Measurements from ENCODE around the gene FLT1. TPM values are rescaled to one million over a fixed set of nuclear protein-coding genes. Genes with fewer than 3 reads are reported as not detected.

FLT1 gene
- polyA plus RNA-seq, 1 donor (not counting 4 experiments of a cell fraction or from before 2014, with no cell fraction given), result 0.01 TPM

DNA sequence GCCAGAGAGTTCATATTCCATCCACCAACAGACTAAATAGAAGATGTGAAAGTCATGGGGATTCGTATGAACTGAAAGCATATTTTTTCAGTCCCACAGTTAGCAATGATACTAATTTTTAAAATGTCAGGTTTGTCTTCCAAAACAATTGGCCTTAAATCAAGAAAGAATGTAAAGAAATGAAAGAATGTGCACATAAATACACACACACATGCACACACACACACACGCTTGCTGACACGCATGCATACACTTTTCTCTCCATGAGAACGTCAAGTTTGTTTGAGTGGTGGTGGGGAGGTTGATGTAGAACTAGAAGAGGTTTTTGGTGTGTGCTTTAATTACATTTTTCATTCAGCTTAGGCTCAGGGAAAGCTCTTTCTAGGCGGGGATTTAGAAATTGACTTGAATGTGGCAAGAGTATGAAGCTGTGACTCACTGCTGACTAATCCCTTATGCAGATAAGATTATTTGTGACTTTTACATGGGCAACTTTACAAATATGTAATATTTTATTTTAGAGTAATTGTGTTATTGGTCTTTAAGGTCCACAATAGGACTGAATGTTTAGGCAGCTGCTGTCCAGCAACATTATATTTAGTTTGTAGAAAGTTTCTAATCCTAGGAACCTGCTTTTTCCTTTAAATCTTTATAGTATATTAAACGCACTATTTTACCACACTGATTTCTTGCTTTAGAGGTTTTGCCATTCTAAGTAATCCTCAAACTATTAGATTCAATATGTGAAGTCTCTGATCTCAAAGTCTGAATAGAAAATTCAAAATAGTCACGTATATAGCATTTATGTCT lies 18.8 kb downstream of the FLT1 start:
- H3K4me1 ChIP-seq (ENCODE audit: control insufficient read depth, extremely low read depth, insufficient read depth, low read length), result peaks cover 3% of the 10 kb centered on the region
- H2AFZ ChIP-seq (ENCODE audit: control insufficient read depth, low read length), result no peak overlapping the region
- no peak overlapping the region for H3K4me3 ChIP-seq (ENCODE audit: control insufficient read depth in 2 of 3, extremely low read depth in 1 of 3, insufficient read depth in 2 of 3, low read depth in 1 of 3, low read length in 3 of 3)
- dilution Hi-C loops (cut with MboI; ENCODE audit: extremely low pct_ligation_motif_present, low sequenced_read_pairs), result no loop called here
- no peaks in the 10 kb centered on the region for H3K79me2 ChIP-seq (ENCODE audit: control insufficient read depth, insufficient read depth, low read length)
- TF ChIP-seq CTCF (optimal IDR thresholded peaks at IDR 0.05 in 1 of 3, IDR thresholded peaks at IDR 0.05 in 1 of 3, conservative IDR thresholded peaks at IDR 0.05 in 1 of 3; ENCODE audit: extremely low read depth in 1 of 3, insufficient read depth in 2 of 3, low read length in 3 of 3) (no peak), EZH2 (IDR thresholded peaks at IDR 0.05; ENCODE audit: low read length) (no peak)
- peak; percentile 2 for DNase-seq (ENCODE audit: low read depth, low spot score)
- no peaks in the 10 kb centered on the region for H4K20me1 ChIP-seq (ENCODE audit: control insufficient read depth, extremely low read depth, insufficient read depth, low read length)
- no peaks in the 10 kb centered on the region for H3K9me3 ChIP-seq (ENCODE audit: control insufficient read depth, low read depth, low read length)
- peaks cover 3% of the 10 kb centered on the region for H3K27me3 ChIP-seq (ENCODE audit: control insufficient read depth, extremely low read depth, insufficient read depth, low read length)
- no peaks in the 10 kb centered on the region for H3K9me1 ChIP-seq (ENCODE audit: control insufficient read depth, extremely low read depth, insufficient read depth, low read length)
- no peak overlapping the region for H3K27ac ChIP-seq (ENCODE audit: control insufficient read depth, insufficient read depth, low read length)
- H3K9ac ChIP-seq (ENCODE audit: control insufficient read depth, extremely low read depth, insufficient read depth, low read length), result no peak overlapping the region
- H3K36me3 ChIP-seq (ENCODE audit: control insufficient read depth in 2 of 2, extremely low read depth in 1 of 2, insufficient read depth in 2 of 2, low read length in 2 of 2), result no peaks in the 10 kb centered on the region
- H3K4me2 ChIP-seq (ENCODE audit: control insufficient read depth, extremely low read depth, insufficient read depth, low read depth, low read length), result peak overlapping the region; percentile 25
- FAIRE-seq, result no peak

GRCh38 chr13:28474491-28475134 lies 20.3 kb downstream of the FLT1 start:
- H3K9me1 ChIP-seq (ENCODE audit: control insufficient read depth, extremely low read depth, insufficient read depth, low read length), result no peaks in the 10 kb centered on the region
- no peak overlapping the region for H3K27ac ChIP-seq (ENCODE audit: control insufficient read depth, insufficient read depth, low read length)
- H3K9me3 ChIP-seq (ENCODE audit: control insufficient read depth, low read depth, low read length), result no peaks in the 10 kb centered on the region
- TF ChIP-seq CTCF (optimal IDR thresholded peaks at IDR 0.05 in 1 of 3, IDR thresholded peaks at IDR 0.05 in 1 of 3, conservative IDR thresholded peaks at IDR 0.05 in 1 of 3; ENCODE audit: extremely low read depth in 1 of 3, insufficient read depth in 2 of 3, low read length in 3 of 3), result no peak
- no peak for TF ChIP-seq EZH2 (IDR thresholded peaks at IDR 0.05; ENCODE audit: low read length)
- H3K4me2 ChIP-seq (ENCODE audit: control insufficient read depth, extremely low read depth, insufficient read depth, low read depth, low read length), result no peak overlapping the region
- no peak overlapping the region for H3K9ac ChIP-seq (ENCODE audit: control insufficient read depth, extremely low read depth, insufficient read depth, low read length)
- H3K36me3 ChIP-seq (ENCODE audit: control insufficient read depth in 2 of 2, extremely low read depth in 1 of 2, insufficient read depth in 2 of 2, low read length in 2 of 2), result no peaks in the 10 kb centered on the region
- no peak overlapping the region for H3K4me3 ChIP-seq (ENCODE audit: control insufficient read depth in 2 of 3, extremely low read depth in 1 of 3, insufficient read depth in 2 of 3, low read depth in 1 of 3, low read length in 3 of 3)
- H3K4me1 ChIP-seq (ENCODE audit: control insufficient read depth, extremely low read depth, insufficient read depth, low read length), result peaks cover 3% of the 10 kb centered on the region
- no peak for DNase-seq (ENCODE audit: low read depth, low spot score)
- H2AFZ ChIP-seq (ENCODE audit: control insufficient read depth, low read length), result no peak overlapping the region
- no peak for FAIRE-seq
- dilution Hi-C loops (cut with MboI; ENCODE audit: extremely low pct_ligation_motif_present, low sequenced_read_pairs), result no loop called here
- H3K27me3 ChIP-seq (ENCODE audit: control insufficient read depth, extremely low read depth, insufficient read depth, low read length), result no peaks in the 10 kb centered on the region
- H4K20me1 ChIP-seq (ENCODE audit: control insufficient read depth, extremely low read depth, insufficient read depth, low read length), result no peaks in the 10 kb centered on the region
- H3K79me2 ChIP-seq (ENCODE audit: control insufficient read depth, insufficient read depth, low read length), result no peaks in the 10 kb centered on the region
